ENCODE measurements around the gene NDUFV1.

Gene NDUFV1

DNA sequence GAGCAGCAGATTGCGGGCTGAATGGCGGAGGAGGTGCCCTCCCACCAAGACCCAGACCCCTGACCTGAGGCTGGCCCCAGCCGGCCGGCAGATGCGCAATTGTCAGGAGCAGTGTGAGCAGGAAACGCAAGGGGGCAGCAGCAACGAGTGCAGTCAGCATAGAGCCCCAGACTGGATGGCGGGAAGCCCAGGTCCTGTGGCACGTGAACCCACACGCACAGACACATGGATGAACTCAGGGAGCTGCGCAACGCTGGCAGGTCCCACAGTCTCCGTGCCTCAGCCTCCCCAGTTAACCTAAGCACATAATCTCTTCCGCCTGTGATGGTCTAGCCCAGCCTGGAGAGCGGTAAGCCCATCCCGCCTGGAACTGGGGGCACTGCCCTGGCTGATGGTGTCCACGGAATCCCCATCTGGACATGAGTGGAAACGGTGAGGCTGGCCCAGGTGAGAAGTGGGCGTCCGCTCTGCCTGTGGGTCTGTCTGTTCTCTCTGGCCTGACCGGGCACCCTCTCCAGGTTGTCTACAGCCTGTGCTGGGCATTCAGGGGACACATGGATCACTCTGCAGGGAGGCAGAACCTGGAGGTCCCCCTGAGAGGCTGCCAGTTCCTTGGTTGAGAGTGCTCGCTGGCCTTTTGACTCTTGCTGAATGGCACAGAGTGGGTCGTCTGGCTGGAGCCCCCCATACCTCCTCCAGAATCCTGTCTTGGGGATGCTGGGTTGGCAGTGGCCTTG, 33.5 kb downstream of the NDUFV1 start:
- DNase-seq (ENCODE audit: low spot score) (peak; percentile 18), FAIRE-seq (no peak)

DNA sequence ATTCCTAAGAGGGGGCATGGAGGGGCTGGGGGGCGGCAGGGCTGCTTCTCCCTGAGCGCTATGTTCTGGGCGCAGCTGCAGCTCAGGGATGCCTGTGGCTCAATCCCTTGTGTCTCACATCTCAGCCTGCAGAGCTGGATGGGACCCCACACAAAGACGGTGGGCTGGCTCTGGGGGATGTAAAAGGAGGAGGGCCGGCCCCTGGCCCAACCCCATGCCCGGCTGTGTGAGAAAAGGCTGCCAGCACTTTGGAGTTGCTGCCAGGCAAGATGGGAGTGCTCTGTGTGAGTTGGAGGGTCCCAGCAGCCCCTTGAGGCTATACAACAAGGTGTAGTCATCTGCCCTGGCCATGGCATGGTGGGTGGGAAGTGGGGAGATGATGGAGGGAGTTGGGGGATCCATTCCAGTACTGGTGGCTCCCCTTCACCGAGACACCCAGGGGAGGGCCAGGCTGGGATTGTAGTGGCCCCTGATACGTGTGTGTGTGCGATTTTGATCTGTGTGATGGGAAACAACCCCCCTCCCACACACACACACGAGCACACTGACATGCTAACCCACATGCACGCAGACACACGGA, 34.1 kb downstream of the NDUFV1 start:
- no peak for DNase-seq (ENCODE audit: low spot score)
- FAIRE-seq = no peak

DNA sequence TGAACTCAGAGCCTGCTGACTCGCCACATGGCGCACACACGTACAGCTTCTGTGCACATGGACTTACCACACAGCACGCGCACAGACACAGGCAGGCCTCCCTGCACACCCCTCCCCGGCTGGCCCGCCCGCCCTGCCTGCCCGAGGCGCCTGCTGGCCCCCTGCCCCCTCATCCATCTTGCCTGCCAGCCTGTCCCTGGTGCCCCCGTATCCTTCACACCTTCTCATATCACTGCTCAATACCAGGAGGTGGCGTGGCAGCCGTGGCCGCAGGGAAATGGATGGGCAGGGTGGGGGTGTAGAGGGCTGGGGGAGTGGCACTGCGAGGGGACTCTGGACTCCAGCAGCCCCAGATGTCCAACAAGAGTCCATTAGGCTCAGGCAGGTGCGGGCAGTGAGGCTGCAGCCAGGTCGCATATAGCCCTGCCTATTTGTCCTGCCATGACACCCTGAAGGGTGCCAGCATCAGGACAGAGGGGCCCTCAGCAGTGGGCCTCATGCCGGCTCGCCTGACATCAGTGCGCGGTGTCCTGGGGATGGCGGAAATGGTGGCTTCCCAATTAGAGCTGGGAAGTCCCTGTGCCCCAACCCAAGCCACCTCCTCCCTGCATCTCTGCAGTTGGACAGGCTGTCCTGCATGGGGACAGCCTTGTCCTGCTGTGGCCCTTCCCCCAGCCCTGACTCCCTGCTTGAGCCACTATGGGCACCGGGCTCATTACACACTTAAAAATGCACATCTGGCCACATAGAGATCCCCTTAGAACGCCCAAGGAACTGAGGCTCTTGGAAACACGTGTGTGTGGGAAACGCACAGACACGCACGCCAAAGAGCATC, 34.8 kb downstream of the NDUFV1 start:
- FAIRE-seq = no peak

DNA sequence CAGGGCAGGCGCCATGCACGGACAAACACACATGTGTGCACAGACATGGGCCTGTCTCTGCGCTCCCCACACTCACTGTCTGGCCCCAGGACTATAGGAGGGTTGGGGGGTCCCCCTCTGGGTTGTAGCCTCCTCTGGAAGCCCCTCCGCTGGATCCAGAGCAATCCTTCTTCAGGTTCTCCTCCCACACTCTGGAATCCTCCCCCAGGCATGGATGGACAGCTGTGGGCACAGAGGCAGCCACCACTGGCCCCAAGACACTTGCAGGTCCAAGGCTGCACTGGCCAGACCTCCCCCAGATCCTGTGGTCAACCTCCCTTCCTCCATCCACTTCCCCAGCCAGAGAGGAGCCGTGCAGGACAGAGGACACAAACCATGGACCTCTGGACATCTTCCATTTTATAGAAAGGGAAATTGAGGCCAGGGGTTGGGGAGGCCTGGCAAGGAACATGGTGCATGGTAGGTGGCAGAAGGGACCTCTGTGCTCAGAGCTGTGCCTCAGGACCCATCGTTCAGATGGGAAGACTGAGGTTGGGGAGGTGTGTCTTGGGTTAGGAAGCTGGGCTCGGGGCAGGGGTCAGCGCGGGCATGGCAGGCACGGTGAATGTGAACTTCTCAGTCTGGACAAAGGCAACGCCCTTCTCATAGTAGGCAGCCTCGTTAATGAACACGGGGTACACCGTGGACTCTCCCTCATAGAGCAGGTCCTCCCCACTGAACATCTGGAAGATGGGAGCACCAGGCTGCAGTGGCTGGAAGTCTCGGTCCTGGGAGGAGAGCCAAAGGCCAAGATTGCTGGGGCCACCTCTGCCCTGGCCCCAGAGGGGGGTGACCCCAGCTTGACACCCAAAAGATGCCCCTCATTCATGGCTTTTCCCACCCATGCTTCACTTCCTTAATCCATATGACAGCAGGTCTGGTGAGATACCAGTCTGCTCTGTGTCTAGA, 35.7 kb downstream of the NDUFV1 start:
- FAIRE-seq (no peak), DNase-seq (ENCODE audit: low spot score) (no peak)

More for the DNA sequence above, 34.8 kb downstream of the NDUFV1 start:
- no peak for DNase-seq (ENCODE audit: low spot score)

DNA sequence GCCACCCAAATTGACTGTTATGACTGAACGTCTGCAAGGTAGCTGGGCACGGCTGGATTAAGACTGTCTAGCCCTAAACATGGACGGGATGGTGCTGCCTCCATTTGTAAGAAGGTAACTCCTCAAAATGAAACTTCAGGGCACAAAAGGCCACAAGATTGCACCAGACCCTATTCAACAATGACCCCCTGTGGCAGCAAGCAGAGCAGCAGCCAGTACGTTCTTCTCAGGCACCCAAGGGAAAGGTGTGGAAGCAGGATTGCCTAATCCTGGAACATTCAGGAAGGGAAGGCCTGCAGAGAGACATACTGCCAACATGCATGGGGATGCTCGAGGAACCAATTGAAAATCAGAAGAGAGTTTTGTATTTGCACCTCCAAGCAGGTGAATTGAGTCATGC, 37.3 kb downstream of the NDUFV1 start:
- DNase-seq (ENCODE audit: low spot score) = no peak
- no peak for FAIRE-seq

DNA sequence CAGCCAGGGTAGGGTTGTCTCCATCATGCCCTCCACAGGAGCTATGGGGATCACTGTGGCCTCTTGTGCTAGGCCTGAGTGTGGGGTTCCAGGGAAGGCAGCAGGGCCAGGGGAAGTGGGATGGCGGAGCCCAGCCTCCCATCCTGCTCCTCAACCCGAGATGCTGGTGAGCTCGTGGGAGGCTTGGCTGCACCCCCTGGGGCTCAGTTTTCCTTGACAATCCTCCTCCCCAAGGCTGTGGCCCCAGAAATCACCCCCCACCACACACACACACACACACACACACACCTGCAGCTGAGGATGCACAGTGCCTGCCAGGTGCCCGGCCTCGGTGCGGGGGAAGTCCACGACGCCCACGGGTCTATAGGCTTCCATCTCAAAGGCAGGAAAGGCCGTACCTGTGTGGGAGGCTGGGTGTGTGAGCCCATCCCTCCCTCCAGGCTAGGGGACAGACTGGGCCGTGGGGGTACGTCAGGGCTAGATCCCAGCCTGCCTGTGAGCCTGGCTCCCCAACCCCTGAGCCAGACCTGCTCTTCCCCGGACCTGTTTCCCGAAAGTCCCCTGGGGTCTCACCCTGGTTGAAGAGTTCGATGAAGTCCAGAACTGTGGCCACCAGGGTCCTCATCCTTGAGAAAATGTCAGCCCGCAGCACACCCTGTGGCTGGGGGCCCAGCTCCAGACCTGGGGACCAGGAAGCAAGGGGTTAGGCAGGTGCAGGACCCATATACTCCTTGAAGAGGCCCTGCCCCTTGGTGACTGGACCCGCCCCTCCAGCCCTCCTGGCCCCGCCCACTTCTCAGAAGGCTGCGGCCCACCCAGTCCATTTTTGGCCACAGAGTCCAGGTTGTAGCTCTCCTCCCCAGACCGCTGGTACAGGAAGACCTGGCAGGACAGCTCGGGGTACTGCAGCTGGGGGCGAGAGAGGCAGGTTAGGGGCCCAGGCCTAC, 38.0 kb downstream of the NDUFV1 start:
- no peak for DNase-seq (ENCODE audit: low spot score)
- no peak for FAIRE-seq

DNA sequence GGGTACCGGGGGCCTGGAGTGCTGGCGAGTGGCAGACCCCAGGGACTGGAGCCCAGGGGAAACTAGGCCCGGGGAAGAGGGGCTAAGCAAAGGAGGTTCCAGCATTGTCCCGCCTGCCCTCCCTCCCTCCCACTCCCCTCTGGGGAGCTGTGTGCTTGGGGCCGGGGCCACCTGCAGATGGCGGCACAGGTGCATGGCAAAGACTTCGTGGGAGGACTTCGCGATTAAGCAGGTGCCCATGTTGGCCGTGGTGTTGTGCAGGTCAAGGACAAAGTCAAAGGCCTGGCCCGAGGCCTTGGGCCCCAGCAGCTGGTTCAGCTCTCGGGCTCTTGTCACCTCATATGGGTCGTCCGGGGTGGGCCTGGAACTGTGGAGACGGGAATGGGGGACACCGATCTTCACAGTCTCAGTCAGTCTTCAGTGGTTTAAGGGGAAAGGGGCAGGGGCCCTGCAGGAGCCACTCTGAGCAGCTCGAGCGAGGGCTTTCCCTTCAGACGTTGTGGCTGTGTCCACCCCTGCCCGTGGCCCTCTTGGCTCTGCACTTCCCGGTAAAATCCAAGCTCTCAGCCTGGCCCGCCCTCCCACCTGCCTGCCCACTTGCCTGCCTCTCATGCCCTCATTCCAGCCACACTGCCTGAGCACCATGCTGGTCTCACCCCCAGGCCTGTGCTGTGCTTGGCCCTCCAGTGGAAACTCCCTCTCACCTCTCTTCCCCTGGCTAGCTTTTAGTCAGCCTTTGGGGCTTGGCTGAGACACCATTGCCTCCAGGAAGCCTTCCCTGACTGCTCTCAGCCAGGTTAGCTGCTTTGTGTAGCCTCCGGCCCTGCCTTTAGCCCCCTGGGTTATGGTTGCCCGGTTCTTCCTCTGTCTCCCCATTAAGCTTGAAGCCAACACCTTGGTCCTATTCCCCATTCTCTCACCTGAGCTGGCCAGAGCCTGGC, 39.1 kb downstream of the NDUFV1 start:
- DNase-seq (ENCODE audit: low spot score) (no peak), FAIRE-seq (no peak)

DNA sequence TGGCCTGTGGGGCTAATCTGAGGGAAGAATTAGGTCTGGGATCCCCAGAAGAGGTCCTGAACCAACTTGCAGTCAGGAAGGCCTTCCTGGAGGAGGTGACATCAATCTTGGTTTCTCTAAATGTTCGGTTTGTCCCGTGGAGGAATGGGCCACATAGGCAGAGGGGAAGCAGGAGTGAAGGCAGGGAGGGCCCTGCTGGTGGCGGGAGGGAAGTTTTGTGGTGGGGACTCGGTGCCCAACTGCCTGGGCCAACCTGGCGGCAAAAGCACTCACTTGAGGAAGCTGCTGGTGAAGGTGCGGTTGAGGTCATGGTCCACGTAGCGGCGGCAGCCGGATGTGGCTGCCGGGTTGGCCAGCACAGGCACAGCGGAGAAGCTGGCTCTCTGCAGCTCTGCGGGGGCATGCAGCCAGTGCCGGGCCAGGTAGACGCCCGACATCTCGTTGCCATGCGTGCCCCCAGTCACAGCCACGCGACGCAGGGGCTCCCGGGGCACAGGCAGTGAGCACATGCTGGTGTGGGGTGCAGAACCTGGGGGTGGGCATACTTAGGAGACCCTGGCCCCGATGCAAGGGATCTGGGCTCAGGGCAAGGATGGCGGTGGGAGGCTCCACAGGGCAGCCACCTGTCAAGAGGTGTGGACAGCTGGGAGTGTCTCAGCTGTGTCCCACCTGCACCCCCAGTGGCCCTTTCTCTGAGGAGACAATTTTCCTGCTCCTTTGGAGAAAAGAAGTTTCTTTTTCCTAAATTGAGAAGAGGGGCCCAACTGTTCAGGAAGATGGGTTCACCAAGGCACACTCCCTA, 40.0 kb downstream of the NDUFV1 start:
- no peak for FAIRE-seq
- peak; percentile 32 for DNase-seq (ENCODE audit: low spot score)

DNA sequence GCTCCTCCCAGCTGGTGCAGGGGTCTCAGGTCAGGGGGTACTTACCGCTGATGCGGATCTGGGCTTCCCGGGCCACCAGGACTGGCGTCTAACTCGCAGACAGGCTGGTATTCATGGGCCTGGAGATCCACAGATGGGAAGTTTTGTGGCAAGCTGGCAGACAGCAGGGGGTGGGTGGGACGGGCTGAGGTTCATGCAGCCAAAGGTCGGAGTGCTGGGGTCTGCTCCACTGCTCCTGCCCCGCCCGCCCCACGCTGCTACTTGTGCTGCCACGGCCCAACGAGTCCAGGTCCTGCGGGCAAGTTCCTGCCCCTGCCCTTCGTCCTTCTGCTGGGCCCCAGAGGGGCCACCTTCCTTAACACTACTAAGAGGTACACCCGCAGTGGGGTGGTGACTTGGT, 40.7 kb downstream of the NDUFV1 start:
- DNase-seq (ENCODE audit: low spot score) = no peak

DNA sequence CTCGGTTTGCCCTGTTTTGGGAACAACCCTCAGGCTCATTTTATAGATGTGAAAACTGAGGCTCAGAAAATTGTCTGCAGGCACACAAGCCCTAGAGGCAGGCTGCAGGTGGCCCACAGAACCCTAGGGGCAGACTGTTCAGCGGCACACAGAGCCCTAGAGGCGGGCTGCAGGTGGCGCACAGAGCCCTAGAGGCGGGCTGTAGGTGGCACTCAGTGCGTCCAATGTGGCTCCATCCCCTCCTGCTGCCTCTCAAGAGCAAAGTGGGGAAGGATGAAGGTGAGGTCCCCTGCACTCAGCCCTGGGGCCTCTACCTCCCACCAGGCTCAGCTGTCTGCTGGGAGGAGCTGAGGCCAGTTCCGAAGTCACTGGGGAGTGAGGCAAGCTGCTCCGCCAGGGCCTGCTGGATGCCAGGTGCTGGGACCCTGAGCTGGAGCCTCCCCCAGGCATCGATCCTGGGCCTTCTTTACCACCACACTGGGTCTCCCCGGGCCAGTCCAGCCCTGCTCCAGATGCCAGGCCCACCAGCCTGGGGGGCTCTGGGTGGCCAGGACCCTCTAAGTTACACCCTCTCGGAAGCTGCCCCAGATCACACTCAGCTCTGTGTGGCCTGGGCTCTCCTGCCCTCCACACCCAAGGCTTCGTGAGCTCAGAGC, 41.5 kb downstream of the NDUFV1 start:
- DNase-seq (ENCODE audit: low spot score) (no peak), FAIRE-seq (no peak)

More for the DNA sequence above, 40.7 kb downstream of the NDUFV1 start:
- no peak for FAIRE-seq

DNA sequence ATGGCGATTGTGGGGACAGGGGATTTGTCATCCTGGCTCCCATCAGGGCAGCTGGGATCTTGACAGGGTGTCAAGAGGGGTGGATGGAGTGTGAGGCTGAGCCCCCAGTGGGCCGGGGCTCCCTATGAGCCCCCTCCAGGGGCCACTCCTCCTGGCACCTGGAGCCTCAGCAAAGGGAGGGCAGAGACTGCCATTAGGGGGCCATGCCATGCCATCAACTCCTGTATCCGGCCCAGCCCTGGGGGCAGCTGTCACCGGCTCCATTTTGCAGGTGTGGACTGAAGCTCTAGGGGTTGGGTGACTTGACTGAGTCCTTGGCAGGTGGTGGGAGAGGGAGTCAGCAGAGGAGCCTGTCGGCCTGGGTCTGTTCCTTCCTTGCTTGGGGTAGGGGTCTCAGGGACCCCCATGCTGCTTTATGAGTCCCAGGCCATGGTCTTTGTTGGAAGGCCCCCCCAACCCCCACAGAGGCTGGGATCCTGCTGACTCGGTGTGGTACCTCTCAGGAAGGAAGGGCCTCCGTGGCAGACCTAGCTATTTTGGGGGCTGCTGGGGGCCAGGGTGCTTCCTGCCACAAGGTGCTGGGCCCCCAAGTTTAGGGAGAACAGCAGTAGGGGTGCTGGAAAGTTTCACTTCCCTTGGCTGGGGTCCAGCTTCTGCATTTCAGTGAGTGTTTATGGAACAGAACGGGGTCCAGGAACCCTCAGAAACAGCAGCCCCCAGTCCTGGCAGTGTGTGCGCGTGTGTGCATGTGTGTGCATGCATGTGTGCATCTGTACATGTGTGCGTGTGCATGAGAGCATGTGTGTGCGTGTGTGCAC, 42.3 kb downstream of the NDUFV1 start:
- FAIRE-seq (no peak), DNase-seq (ENCODE audit: low spot score) (no peak)

DNA sequence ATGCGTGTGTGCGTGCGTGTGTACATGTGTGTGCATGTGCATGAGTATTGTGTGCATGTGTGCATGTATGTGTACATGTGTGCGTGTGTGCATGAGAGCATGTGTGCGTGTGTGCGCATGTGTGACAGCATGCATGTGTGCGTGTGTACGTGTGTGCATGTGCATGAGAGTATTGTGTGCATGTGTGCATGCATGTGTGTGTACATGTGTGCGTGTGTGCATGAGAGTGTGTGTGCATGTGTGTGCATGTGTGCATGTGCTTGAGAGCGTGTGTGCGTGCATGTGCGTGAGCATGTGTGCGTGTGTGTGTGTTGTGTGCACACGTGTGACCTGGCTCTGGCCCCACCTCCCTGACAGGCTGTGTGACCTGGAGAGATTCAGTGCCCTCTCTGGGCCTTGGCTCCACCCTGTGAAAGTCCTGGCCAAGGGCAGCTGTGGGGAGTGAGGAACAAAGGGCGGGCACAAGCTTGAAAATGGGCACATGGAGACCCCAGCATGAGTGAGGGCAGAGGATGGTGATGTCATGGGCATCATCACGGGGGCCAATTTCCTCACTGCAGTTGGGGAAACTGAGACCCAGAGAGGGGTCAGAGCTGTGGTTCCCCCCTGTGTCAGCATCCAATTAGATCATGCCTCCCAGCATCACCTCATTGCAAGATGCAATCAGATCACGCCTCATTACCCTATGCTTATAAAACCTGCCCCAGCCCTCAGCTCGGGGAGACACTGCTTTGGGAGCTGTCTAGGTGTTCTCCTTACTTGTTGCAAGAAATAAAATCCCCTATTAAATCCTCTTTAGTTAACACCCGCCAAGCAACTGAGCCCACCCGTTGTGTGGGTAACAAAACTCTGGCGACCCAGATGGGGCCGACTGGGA, 43.1 kb downstream of the NDUFV1 start:
- DNase-seq (ENCODE audit: low spot score) = no peak
- no peak for FAIRE-seq

DNA sequence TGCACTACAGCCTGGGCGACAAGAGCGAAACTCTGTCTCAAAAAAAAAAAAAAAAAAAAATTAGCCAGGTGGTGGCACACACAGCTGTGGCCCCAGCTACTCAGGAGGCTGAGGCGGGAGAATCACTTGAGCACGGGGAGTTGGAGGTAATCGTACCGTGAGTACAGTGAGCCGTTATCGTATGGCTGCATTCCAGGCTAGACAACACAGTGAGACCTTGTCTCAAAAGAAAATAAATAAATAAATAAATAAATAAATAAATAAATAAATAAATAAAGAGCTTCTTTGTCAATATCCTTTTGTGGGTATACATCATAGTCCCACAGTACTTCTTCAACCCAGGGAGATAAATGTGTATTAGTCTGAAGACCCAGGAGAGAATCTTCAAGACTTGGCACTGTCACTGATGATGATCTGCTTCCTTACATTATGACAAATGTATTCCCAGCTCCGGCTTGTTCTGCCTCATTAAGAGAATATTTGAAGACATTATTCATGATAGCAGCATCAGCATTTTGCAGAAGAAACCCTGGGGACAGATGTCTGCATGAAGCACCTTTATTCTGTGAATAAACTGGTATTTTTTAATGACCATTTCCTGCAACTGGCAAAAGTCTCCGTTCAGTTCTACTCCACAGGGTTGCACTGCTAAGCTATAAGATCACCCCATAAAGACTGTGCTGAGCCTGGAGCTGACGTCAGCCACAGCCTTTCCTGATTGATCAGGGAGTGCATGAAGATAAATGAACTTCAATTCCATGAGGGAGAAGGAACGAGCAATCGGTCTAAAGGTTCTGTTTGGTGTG, 45.4 kb downstream of the NDUFV1 start:
- FAIRE-seq = no peak
- DNase-seq (ENCODE audit: low spot score) = no peak

DNA sequence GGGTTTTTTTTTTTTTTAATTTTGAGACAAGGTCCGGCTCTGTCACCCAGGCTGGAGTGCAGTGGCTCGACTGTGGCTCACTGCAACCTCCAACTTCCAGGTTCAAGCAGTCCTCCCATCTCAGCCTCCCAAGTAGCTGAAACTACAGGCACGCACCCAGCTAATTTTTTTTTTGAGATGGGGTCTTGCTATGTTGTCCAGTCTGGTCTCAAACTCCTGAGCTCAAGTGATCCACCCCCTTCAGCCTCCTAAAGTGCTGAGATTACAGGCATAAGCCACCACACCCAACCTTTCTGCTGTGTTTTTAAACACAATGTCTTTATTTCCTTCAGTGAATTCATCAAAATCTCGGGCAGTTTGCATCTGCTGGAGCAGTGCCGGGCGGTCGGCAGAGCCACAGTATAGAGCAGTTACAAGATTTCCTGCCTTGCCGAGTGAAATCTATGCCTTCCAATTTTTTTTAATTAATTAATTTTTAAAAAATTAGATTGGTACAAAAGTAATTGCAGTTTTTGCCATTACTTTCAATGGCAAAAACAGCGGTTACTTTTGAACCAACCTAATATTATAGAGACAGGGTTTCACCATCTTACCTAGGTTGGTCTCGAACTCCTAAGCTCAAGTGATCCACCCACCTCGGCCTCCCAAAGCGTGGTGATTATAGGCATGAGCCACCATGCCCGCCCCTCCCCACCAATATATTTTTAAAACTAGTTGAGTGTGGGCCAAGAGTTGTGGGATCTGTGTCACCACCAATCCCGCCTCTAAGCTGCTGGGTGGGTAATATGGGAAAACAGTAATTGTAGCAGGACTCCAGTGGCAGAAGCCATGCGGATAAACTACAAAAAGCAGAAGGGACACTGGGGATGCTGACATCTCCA, 46.5 kb downstream of the NDUFV1 start:
- DNase-seq (ENCODE audit: low spot score) = no peak
- FAIRE-seq = no peak

Measured in RCC 7860 (cell line).